ENCODE data around the gene ESYT1.

ESYT1 gene

GRCh38 chr12:56128670-56129205 lies 671 bp downstream of the ESYT1 start:
- DNase-seq (ENCODE audit: low spot score), result no peak

GRCh38 chr12:56129206-56129941 lies 1.3 kb downstream of the ESYT1 start:
- no peak for DNase-seq (ENCODE audit: low spot score)

- DNase-seq (ENCODE audit: low spot score), result no peak
Observed at GRCh38 chr12:56129942-56130495, 2.0 kb downstream of the ESYT1 start.

GRCh38 chr12:56130876-56131275 lies 2.8 kb downstream of the ESYT1 start:
- DNase-seq (ENCODE audit: low spot score), result no peak

- no peak for DNase-seq (ENCODE audit: low spot score)
Observed at GRCh38 chr12:56134897-56135296, 6.8 kb downstream of the ESYT1 start.

GRCh38 chr12:56137853-56138571 lies 9.9 kb downstream of the ESYT1 start:
- no peak for DNase-seq (ENCODE audit: low spot score)

GRCh38 chr12:56141946-56142784 lies 14.1 kb downstream of the ESYT1 start:
- no peak for DNase-seq (ENCODE audit: low spot score)

- no peak for DNase-seq (ENCODE audit: low spot score)
Observed at GRCh38 chr12:56143217-56143616, 15.2 kb downstream of the ESYT1 start.

- DNase-seq (ENCODE audit: low spot score), result no peak
Observed at GRCh38 chr12:56143870-56144269, 15.8 kb downstream of the ESYT1 start.

GRCh38 chr12:56145217-56145616 lies 17.1 kb downstream of the ESYT1 start:
- no peak for DNase-seq (ENCODE audit: low spot score)

- DNase-seq (ENCODE audit: low spot score), result no peak
Observed at GRCh38 chr12:56146492-56147460, 18.7 kb downstream of the ESYT1 start.

GRCh38 chr12:56150563-56150962 lies 22.5 kb downstream of the ESYT1 start:
- DNase-seq (ENCODE audit: low spot score), result no peak

- peak; percentile 76 for DNase-seq (ENCODE audit: low spot score)
Observed at GRCh38 chr12:56151672-56152131, 23.6 kb downstream of the ESYT1 start.

GRCh38 chr12:56152132-56152755 lies 24.2 kb downstream of the ESYT1 start, which contains the start of gene MYL6B:
TSS of gene MYL6B (plus strand) at chr12:56152587. CDS start at chr12:56153919, 1,332 bp downstream.
- peak; percentile 93 for DNase-seq (ENCODE audit: low spot score)

GRCh38 chr12:56152756-56153677 lies 24.9 kb downstream of the ESYT1 start:
- no peak for DNase-seq (ENCODE audit: low spot score)

GRCh38 chr12:56153678-56154065 lies 25.6 kb downstream of the ESYT1 start:
- DNase-seq (ENCODE audit: low spot score), result no peak

- DNase-seq (ENCODE audit: low spot score), result no peak
Observed at GRCh38 chr12:56154246-56154771, 26.2 kb downstream of the ESYT1 start.

- DNase-seq (ENCODE audit: low spot score), result no peak
Observed at GRCh38 chr12:56154818-56155217, 26.8 kb downstream of the ESYT1 start.
